K562 (cell line): ENCODE results near the gene DRAXIN. TPM values are rescaled to one million over a fixed set of nuclear protein-coding genes. Genes with fewer than 3 reads are reported as not detected.
A peak's percentile ranks its signal among the peaks of the same experiment; 100 is the strongest.

Experiments
- ATAC-seq: fragments of 200-7000 bp; cut with Tn5 transposase; 3 replicates; pipeline ENCODE4 v1.9.1; 2020; ENCODE audit warnings: moderate library complexity
- BruUV-seq: library from RNA; stranded (reverse); fragments of 400-500 nt; replicated peaks from 2 replicates; lab custom pipeline; 2021; lab: Mats Ljungman, UMichigan
- CTCF ChIA-PET: fragments of 300-600 bp; formaldehyde crosslinking; extraction: SDS; loops from one replicate; lab custom pipeline; 2021; ENCODE audit warnings: low intra/inter-chr PET ratio; lab: Yijun Ruan, JAX
- POLR2A ChIA-PET: fragments of 300-600, 350-650 bp; sonication (Branson Sonifier 250); formaldehyde crosslinking; extraction: SDS; loops from one replicate; lab custom pipeline; 2021; ENCODE audit warnings: antibody characterized with exemption, inconsistent platforms; lab: Yijun Ruan, JAX
- DNase-seq, 4 experiments: peaks; one replicate each; pipeline versions ENCODE4 v3.0.0 to v3.0.0-alpha.2; 2011 to 2018; ENCODE audit warnings: low spot score in 3 of 4, mixed read lengths in 3 of 4; ENCODE audit errors: extremely low read depth in 1 of 4
- FAIRE-seq: peaks from 2 replicates; lab custom pipeline; 2011; peaks lifted over from hg19 to GRCh38; lab: Jason Lieb, UNC
- H2AFZ ChIP-seq: 2 replicates; pipeline ENCODE4 v1.6.0; 2011; ENCODE audit warnings: low read depth, low read length, control low read depth, inconsistent platforms
- H3K27ac ChIP-seq: fragments of 200-600 bp; 3 replicates; pipeline ENCODE4 v1.8.0; 2011; ENCODE audit warnings: low read depth, mild to moderate bottlenecking, control low read depth, inconsistent platforms, low read length, moderate library complexity, mixed read lengths; ENCODE audit errors: extremely low read depth
- H3K27me3 ChIP-seq, 2 experiments: fragments of 300-600 bp in 1 of 2; 2 replicates in 1 of 2; 3 replicates in 1 of 2; pipeline versions ENCODE4 v1.6.0 to v1.8.0; 2011; ENCODE audit warnings: inconsistent platforms in 2 of 2, low read length in 2 of 2, mild to moderate bottlenecking in 1 of 2, mixed read lengths in 1 of 2, moderate library complexity in 1 of 2; ENCODE audit not compliant: control insufficient read depth in 2 of 2, insufficient read depth in 2 of 2
- H3K36me3 ChIP-seq: fragments of 300-600 bp; 3 replicates; pipeline ENCODE4 v1.8.0; 2011; ENCODE audit warnings: mild to moderate bottlenecking, low read length, inconsistent platforms; ENCODE audit not compliant: control insufficient read depth, insufficient read depth
- H3K4me1 ChIP-seq, 2 experiments: fragments of 200-600 bp in 1 of 2; replicated peaks in 1 of 2; 2 replicates in 1 of 2; 3 replicates in 1 of 2; pipeline versions ENCODE4 v1.5.1 to v1.8.0; 2011; ENCODE audit warnings: inconsistent platforms in 2 of 2, low read length in 2 of 2, mild to moderate bottlenecking in 1 of 2, mixed read lengths in 1 of 2, moderate library complexity in 1 of 2; ENCODE audit not compliant: control insufficient read depth in 2 of 2, insufficient read depth in 2 of 2
- H3K4me2 ChIP-seq: 2 replicates; pipeline ENCODE4 v1.6.1; 2011; ENCODE audit warnings: low read length, control low read depth, inconsistent platforms, mixed read lengths; ENCODE audit not compliant: insufficient read depth
- H3K4me3 ChIP-seq: fragments of 200-600 bp; sonication (generic), shearing (Covaris generic); 2 replicates; pipeline ENCODE4 v1.5.1; 2016; ENCODE audit warnings: control low read depth, inconsistent platforms
- H3K79me2 ChIP-seq: fragments of 200-600 bp; 3 replicates; pipeline ENCODE4 v1.8.0; 2011; ENCODE audit warnings: low read length, inconsistent platforms; ENCODE audit not compliant: control insufficient read depth, insufficient read depth
- H3K9ac ChIP-seq, 2 experiments: 2 replicates each; pipeline versions ENCODE4 v1.6.0 to v1.6.1; 2011; ENCODE audit warnings: low read depth in 2 of 2, low read length in 2 of 2, control low read depth in 1 of 2, inconsistent platforms in 1 of 2, mild to moderate bottlenecking in 1 of 2, mixed read lengths in 1 of 2; ENCODE audit not compliant: insufficient read depth in 1 of 2
- H3K9me1 ChIP-seq: one replicate; pipeline ENCODE4 v1.6.0; 2011; ENCODE audit warnings: inconsistent platforms, mild to moderate bottlenecking, low read length, moderate library complexity; ENCODE audit not compliant: control insufficient read depth, insufficient read depth
- H3K9me3 ChIP-seq: replicated peaks from 2 replicates; pipeline ENCODE4 v1.5.1; 2011; ENCODE audit warnings: low read depth, low read length, inconsistent platforms; ENCODE audit not compliant: control insufficient read depth, insufficient read depth
- H4K20me1 ChIP-seq: replicated peaks from 2 replicates; pipeline ENCODE4 v1.6.1; 2011; ENCODE audit warnings: low read length, inconsistent platforms, mixed read lengths; ENCODE audit not compliant: control insufficient read depth, insufficient read depth
- GTF2B ChIP-seq: IDR thresholded peaks from 2 replicates; pipeline ENCODE4 v1.6.1; 2011; ENCODE audit not compliant: insufficient read length; ENCODE audit errors: extremely low read depth
- HSF4 ChIP-seq: fragments of 250-450 bp; sonication (Bioruptor Pico); IDR thresholded peaks from 2 replicates; pipeline ENCODE4 v2.1.2; 2022; ENCODE audit warnings: mild to moderate bottlenecking, moderate library complexity, borderline replicate concordance
- PHTF2 ChIP-seq: fragments of 250-450 bp; sonication (Bioruptor Pico); IDR thresholded peaks from 2 replicates; pipeline ENCODE4 v1.5.0; 2021; ENCODE audit warnings: mild to moderate bottlenecking
- POLR3G ChIP-seq: IDR thresholded peaks from 2 replicates; pipeline ENCODE4 v1.6.1; 2011; ENCODE audit not compliant: insufficient read length, insufficient replicate concordance; ENCODE audit errors: extremely low read depth
- SIX5 ChIP-seq, 2 experiments: IDR thresholded peaks; 2 replicates each; pipeline ENCODE4 v1.6.1; 2011; ENCODE audit warnings: low read length in 2 of 2, borderline replicate concordance in 1 of 2, low read depth in 1 of 2, mild to moderate bottlenecking in 1 of 2, moderate library complexity in 1 of 2; ENCODE audit not compliant: insufficient read depth in 1 of 2
- SMARCB1 ChIP-seq: IDR thresholded peaks from 2 replicates; pipeline ENCODE4 v1.6.1; 2011; ENCODE audit warnings: improper control_type of control experiment, low read depth; ENCODE audit not compliant: insufficient read length
- ZBTB40 ChIP-seq, 2 experiments: fragments of 450-650 bp in 1 of 2; sonication (generic) in 1 of 2; formaldehyde crosslinking in 1 of 2; IDR thresholded peaks; 2 replicates each; pipeline versions ENCODE4 v1.7.1 to v1.9.0; 2016 to 2022; ENCODE audit warnings: inconsistent platforms in 1 of 2, mild to moderate bottlenecking in 1 of 2, missing genetic modification reagents in 1 of 2
- WGBS: fragments of 100-300 bp; shearing (Covaris generic); methylation state at CpG from one replicate; pipeline ENCODE4 v1.1.6; 2016; ENCODE audit warnings: low coverage, mixed read lengths; ENCODE audit not compliant: insufficient coverage; ENCODE audit errors: missing lambda C conversion rate; 5-methylcytosine and 5-hydroxymethylcytosine counted together
- in situ Hi-C: fragments of 300-500 bp; cut with MboI; formaldehyde crosslinking; loops from 4 replicates; pipeline ENCODE4 v1.15.0; 2018; ENCODE audit warnings: inconsistent platforms, mixed read lengths
- intact Hi-C: fragments of 100-400 bp; cut with micrococcal nuclease; formaldehyde crosslinking; loops from 2 replicates; pipeline ENCODE4 v1.14.2; 2022
- polyA plus RNA-seq, 8 experiments: library from polyadenylated mRNA; depleted of rRNA in 4 of 8; stranded (reverse) in 5 of 8; unstranded in 3 of 8; fragments of >200 nt; fragmentation: Nextera tagmentation in 2 of 8; fragmentation: Illumina TruSeq in 1 of 8; extraction: Ambion mirVana in 2 of 8; extraction: Trizol in 1 of 8; gene quantifications; 2 replicates each; pipeline versions ENCODE4 v1.2.1 to v1.2.3, GENCODE V29; 2011 to 2014; ENCODE audit warnings: inconsistent platforms in 1 of 8, missing spikeins in 1 of 8
- total RNA-seq, 7 experiments: library from RNA; depleted of rRNA in 6 of 7; stranded (reverse); fragments of >200 nt in 6 of 7; fragmentation: Illumina TruSeq in 2 of 7; extraction: Trizol in 2 of 7; gene quantifications; 2 replicates each; pipeline versions ENCODE4 v1.2.1 to v1.2.3, GENCODE V29; 2011 to 2021; ENCODE audit warnings: low replicate concordance in 1 of 7

The DRAXIN gene
- total and polyA plus RNA-seq, 9 of the 15 experiments (the other 6 are each of a cell fraction or from before 2014, with no cell fraction given) = 0.01 to 0.04 (median 0.01) TPM; not detected in 6

GRCh38 chr1:11741482-11741881 lies 50.0 kb downstream of the DRAXIN start:
- in situ Hi-C loops (no loop called here), intact Hi-C loops (no loop called here)
- ATAC-seq (no peak), DNase-seq (no peak), FAIRE-seq (no peak)
- Histone ChIP-seq H3K4me1 (peaks cover 48 to 55% of the 10 kb centered on the region in 2 experiments), H4K20me1 (no peaks in the 10 kb centered on the region), H3K27me3 (no peaks in the 10 kb centered on the region), H3K4me3 (no peak overlapping the region), H3K4me2 (no peak overlapping the region; the same call in 1 of the 2 replicates), H3K9ac (no peak overlapping the region; a peak in 2 of 4 replicates), H2AFZ (no peak overlapping the region), H3K79me2 (peaks cover 48% of the 10 kb centered on the region), H3K9me3 (no peaks in the 10 kb centered on the region), H3K36me3 (peaks cover 22% of the 10 kb centered on the region; the same call in 2 of the 3 replicates), H3K27ac (no peak overlapping the region), H3K9me1 (peaks cover 7% of the 10 kb centered on the region)
- ChIA-PET POLR2A (interaction anchor here (0.9 to 3.1 kb wide), 8 partner anchors 11 to 704 kb away, joined by 3 to 15 read pairs (median 4); no protein-coding TSS in a partner anchor), CTCF (no interaction called here)
- BruUV-seq = no TSS peak
- 83% methylated on average over 4 of the region's 4 CpGs for WGBS
- TF ChIP-seq POLR3G (no peak), PHTF2 (CRISPR knock-in tag) (no peak), ZBTB40 (IDR thresholded peaks at IDR 0.05) (no peak), ZBTB40 (CRISPR knock-in tag; IDR thresholded peaks at IDR 0.05) (no peak), GTF2B (no peak), HSF4 (CRISPR knock-in tag) (no peak), SMARCB1 (no peak), SIX5 (IDR thresholded peaks at IDR 0.05; ENCODE audit: borderline replicate concordance in 1 of 2, insufficient read depth in 1 of 2, low read depth in 1 of 2, low read length in 2 of 2) (peak in 1 of 2 experiments; percentile 19; a peak in 1 of 4 replicates)
